T-cell (primary cell): ENCODE results near the gene KRTAP12-4. TPM values are rescaled to one million over a fixed set of nuclear protein-coding genes. Genes with fewer than 3 reads are reported as not detected.

Experiments used
- ATAC-seq, 4 experiments: fragments of 200-7000 bp in 3 of 4; fragments of 150-1000 bp in 1 of 4; cut with Tn5 transposase; replicated peaks in 1 of 4; 1 replicate in 3 of 4; 2 replicates in 1 of 4; pipeline ENCODE4 v1.10.0; 2021; ENCODE audit warnings: moderate library complexity in 3 of 4, mild to moderate bottlenecking in 2 of 4, moderate number of reproducible peaks in 1 of 4
- CTCF ChIA-PET, 2 donors: fragments of 300-600 bp; sonication (Branson Sonifier 250); formaldehyde crosslinking; loops; one replicate each; lab custom pipeline; 2022; ENCODE audit warnings: antibody characterized with exemption in 2 of 2; lab: Charles Lee
- POLR2A ChIA-PET, 2 donors: fragments of 300-600 bp; sonication (Branson Sonifier 250); formaldehyde crosslinking; loops; one replicate each; lab custom pipeline; 2022; ENCODE audit warnings: antibody characterized with exemption in 2 of 2; lab: Charles Lee
- DNase-seq, 35 experiments: peaks; one replicate each; pipeline versions ENCODE4 v3.0.0 to v3.0.0-alpha.2; 2013 to 2023
- H3K27ac ChIP-seq: one replicate; pipeline ENCODE4 v1.5.1; 2013; ENCODE audit warnings: low read length
- H3K27me3 ChIP-seq, 2 experiments: replicated peaks in 1 of 2; 1 replicate in 1 of 2; 2 replicates in 1 of 2; pipeline versions ENCODE4 v1.6.1 to v1.7.0; 2013; ENCODE audit warnings: low read length in 1 of 2, mixed read lengths in 1 of 2; ENCODE audit not compliant: control insufficient read depth in 2 of 2, insufficient read depth in 2 of 2; ENCODE audit errors: extremely low read depth in 1 of 2
- H3K36me3 ChIP-seq, 2 donors: 1 replicate in 1 of 2; 2 replicates in 1 of 2; pipeline versions ENCODE4 v1.6.1 to v1.7.0; 2013; ENCODE audit warnings: low read length in 1 of 2; ENCODE audit not compliant: control insufficient read depth in 2 of 2, insufficient read depth in 1 of 2; ENCODE audit errors: extremely low read depth in 1 of 2
- H3K4me1 ChIP-seq, 2 experiments: 1 replicate in 1 of 2; 2 replicates in 1 of 2; pipeline versions ENCODE4 v1.6.1 to v1.7.0; 2013; ENCODE audit warnings: low read length in 2 of 2, mixed read lengths in 1 of 2; ENCODE audit not compliant: insufficient read depth in 2 of 2, control insufficient read depth in 1 of 2; ENCODE audit errors: extremely low read depth in 1 of 2
- H3K4me3 ChIP-seq, 2 donors: 1 replicate in 1 of 2; 2 replicates in 1 of 2; pipeline versions ENCODE4 v1.5.1 to v1.7.0; 2013; ENCODE audit warnings: mild to moderate bottlenecking in 2 of 2, low read length in 1 of 2, moderate library complexity in 1 of 2; ENCODE audit not compliant: control insufficient read depth in 1 of 2; ENCODE audit errors: extremely low read depth in 1 of 2
- H3K9me3 ChIP-seq: 2 replicates; pipeline ENCODE4 v1.7.0; 2013
- H3K27ac Mint-ChIP-seq, 2 donors: one replicate each; pipeline ENCODE4 v1.8.0; 2020 to 2021; ENCODE audit warnings: mild to moderate bottlenecking in 2 of 2, mixed read lengths in 2 of 2
- H3K27me3 Mint-ChIP-seq, 2 donors: one replicate each; pipeline ENCODE4 v1.8.0; 2021 to 2022; ENCODE audit warnings: mixed read lengths in 2 of 2
- H3K36me3 Mint-ChIP-seq: one replicate; pipeline ENCODE4 v1.8.0; 2021; ENCODE audit warnings: mixed read lengths
- H3K4me1 Mint-ChIP-seq, 3 donors: one replicate each; pipeline ENCODE4 v1.8.0; 2020 to 2022; ENCODE audit warnings: mixed read lengths in 3 of 3, mild to moderate bottlenecking in 1 of 3
- H3K4me3 Mint-ChIP-seq, 3 donors: one replicate each; pipeline ENCODE4 v1.8.0; 2020 to 2022; ENCODE audit warnings: mild to moderate bottlenecking in 3 of 3, mixed read lengths in 3 of 3, moderate library complexity in 3 of 3
- H3K9me3 Mint-ChIP-seq, 3 donors: one replicate each; pipeline ENCODE4 v1.8.0; 2020 to 2022; ENCODE audit warnings: mixed read lengths in 3 of 3
- WGBS: methylation state at CpG from one replicate; pipeline ENCODE4 v1.1.5; 2013; ENCODE audit warnings: missing lambda C conversion rate; ENCODE audit not compliant: insufficient coverage; 5-methylcytosine and 5-hydroxymethylcytosine counted together
- total RNA-seq, 35 experiments: library from RNA in 6 of 35; stranded (reverse) in 6 of 35; fragments of 120-200 nt in 1 of 35; gene quantifications; one replicate each; pipeline versions ENCODE4 v1.2.1 to v1.2.4 and lab custom pipeline; 2013 to 2026

Gene KRTAP12-4
- total RNA-seq, 5 donors from 2014 or later (not counting 1 experiment from before 2014, with no cell fraction given): not detected

DNA sequence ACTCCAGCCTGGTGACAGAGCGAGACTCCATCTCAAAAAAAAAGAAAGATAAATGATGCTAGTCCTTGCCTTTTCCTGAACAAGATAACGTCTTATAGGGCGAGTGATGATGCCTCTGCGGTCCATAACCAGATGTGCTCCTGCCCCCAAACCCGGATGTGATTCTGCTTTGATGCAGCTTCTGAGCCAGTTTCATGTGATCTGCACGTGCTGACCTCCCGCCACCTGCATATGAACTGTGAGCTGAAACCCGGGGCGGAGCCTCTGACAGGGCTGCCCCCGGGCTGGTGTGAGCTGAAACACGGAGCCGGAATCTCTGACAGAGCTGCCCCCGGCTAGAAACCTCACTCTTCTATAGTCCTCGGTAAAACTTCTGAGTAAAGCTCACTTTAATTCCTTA is 1.3 kb downstream of the KRTAP12-4 start:
- Histone ChIP-seq H3K36me3 (no peaks in the 10 kb centered on the region), H3K27me3 (no peaks in the 10 kb centered on the region), H3K27ac (peak overlapping the region; percentile 82), H3K4me1 (peaks cover 0 to 51% of the 10 kb centered on the region in 2 experiments), H3K9me3 (no peaks in the 10 kb centered on the region), H3K4me3 (no peak overlapping the region)
- Mint-ChIP-seq H3K4me1 (peaks cover 39 to 55% (median 46%) of the 10 kb centered on the region in 3 donors), H3K27me3 (no peaks in the 10 kb centered on the region), H3K9me3 (peaks cover 10 to 16% (median 14%) of the 10 kb centered on the region in 3 donors), H3K4me3 (no peak overlapping the region), H3K36me3 (peaks cover 14% of the 10 kb centered on the region), H3K27ac (peak overlapping the region; percentile 28 to 92)
- peak in 2 of 35 experiments; percentile 10 to 21 for DNase-seq
- WGBS: 91% methylated on average over 11 of the region's 14 CpGs
- ChIA-PET CTCF (interaction anchor here in 1 of 2 donors (0.7 kb wide), 1 partner anchor 34 kb away, joined by 3 read pairs; no protein-coding TSS in a partner anchor), POLR2A (no interaction called here)
- ATAC-seq: no peak

GRCh38 chr21:44650973-44651675 is 3.3 kb downstream of the KRTAP12-4 start:
- ATAC-seq: no peak
- no peak for DNase-seq
- Mint-ChIP-seq H3K36me3 (peaks cover 1% of the 10 kb centered on the region), H3K4me3 (no peak overlapping the region), H3K9me3 (peaks cover under 1% of the 10 kb centered on the region in 3 donors), H3K4me1 (peaks cover 26 to 40% (median 27%) of the 10 kb centered on the region in 3 donors), H3K27ac (peak overlapping the region in 1 of 2 donors; percentile 28), H3K27me3 (no peaks in the 10 kb centered on the region)
- CTCF ChIA-PET: no interaction called here
- H3K27me3 ChIP-seq: no peaks in the 10 kb centered on the region
- H3K9me3 ChIP-seq: no peaks in the 10 kb centered on the region
- no peak overlapping the region for H3K27ac ChIP-seq
- POLR2A ChIA-PET: interaction anchor here in 1 of 2 donors (0.5 to 0.8 kb wide), 2 partner anchors 35 to 1774 kb away, joined by 3 to 7 read pairs; no protein-coding TSS in a partner anchor
- no peaks in the 10 kb centered on the region for H3K36me3 ChIP-seq
- H3K4me3 ChIP-seq: no peak overlapping the region
- H3K4me1 ChIP-seq: peaks cover 0 to 33% of the 10 kb centered on the region in 2 experiments
- 89% methylated on average over 11 of the region's 12 CpGs for WGBS

DNA sequence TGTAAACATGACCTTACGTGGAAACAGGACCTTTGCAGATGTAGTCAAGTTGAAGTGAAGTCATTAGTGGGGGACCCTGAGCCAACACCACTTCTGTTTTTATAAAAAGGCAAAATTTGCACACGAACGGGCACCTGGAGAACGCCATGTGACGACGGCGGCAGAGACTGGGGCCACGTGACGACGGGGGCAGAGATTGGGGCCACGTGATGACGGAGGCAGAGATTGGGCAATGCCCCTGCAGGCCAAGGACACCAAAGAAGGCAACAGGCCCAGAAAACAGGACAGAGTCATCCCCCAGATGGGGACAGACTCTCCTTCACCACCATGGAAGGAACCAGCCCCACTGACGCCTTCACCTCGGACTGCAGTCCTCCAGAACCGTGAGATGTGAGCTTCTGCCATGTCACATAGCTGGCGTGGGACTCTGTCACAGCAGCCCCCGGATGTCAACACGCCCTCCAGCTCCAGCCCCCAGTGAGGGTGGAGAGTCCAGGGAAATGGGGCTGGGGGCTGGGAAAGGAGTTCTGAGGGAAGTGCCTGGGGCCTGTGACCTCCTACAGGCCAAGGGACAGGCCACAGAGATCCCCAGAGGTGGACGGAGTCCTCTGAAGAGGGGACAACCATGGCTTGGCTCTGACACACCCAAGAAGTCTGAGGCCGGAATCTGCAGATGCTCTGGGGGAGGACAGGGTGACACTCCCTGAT is 4.0 kb downstream of the KRTAP12-4 start:
- no peak for DNase-seq
- CTCF ChIA-PET: no interaction called here

DNA sequence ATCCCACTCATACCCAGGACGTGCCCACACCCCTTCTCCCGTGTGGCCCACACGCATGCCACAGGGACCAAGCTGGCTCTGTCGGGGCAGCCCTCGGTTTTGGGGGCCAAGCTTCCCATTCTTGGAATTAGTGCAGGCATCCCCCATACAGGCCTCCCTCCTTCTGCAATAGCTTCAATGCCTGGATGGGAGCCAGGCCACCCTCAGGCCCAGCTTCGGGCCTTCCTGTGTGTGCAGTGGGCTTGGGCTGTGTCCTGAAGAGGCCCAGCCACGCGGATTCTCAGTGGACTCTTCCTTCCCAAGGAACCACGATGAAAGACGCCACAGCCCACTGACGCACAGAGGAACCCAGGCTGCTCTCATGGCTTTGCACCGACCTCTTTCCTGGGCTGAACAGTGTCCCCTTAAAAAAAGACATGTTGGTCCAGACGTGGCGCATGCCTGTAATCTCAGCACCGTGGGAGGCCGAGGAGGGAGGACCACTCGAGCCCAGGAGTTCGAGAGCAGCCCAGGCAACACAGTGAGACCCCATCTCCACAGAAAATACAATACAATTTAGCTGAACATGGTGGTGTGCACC is 4.8 kb downstream of the KRTAP12-4 start:
- Mint-ChIP-seq H3K9me3 (peaks cover 0 to 6% (median 5%) of the 10 kb centered on the region in 3 donors), H3K36me3 (peaks cover 5% of the 10 kb centered on the region), H3K27me3 (no peaks in the 10 kb centered on the region), H3K4me1 (peaks cover 14 to 26% (median 20%) of the 10 kb centered on the region in 3 donors), H3K4me3 (no peak overlapping the region), H3K27ac (peak overlapping the region in 1 of 2 donors; percentile 64)
- no peak overlapping the region for H3K27ac ChIP-seq
- DNase-seq (no peak), ATAC-seq (no peak)
- WGBS: 98% methylated on average over 14 of the region's 18 CpGs
- peaks cover 0 to 18% of the 10 kb centered on the region in 2 experiments for H3K4me1 ChIP-seq
- no peak overlapping the region for H3K4me3 ChIP-seq
- H3K36me3 ChIP-seq: no peaks in the 10 kb centered on the region
- CTCF ChIA-PET: no interaction called here
- no peaks in the 10 kb centered on the region for H3K27me3 ChIP-seq
- POLR2A ChIA-PET: no interaction called here
- H3K9me3 ChIP-seq: no peaks in the 10 kb centered on the region

More for the DNA sequence above, 4.0 kb downstream of the KRTAP12-4 start:
- no peaks in the 10 kb centered on the region for H3K36me3 ChIP-seq
- no peaks in the 10 kb centered on the region for H3K36me3 Mint-ChIP-seq
- H3K9me3 ChIP-seq: no peaks in the 10 kb centered on the region
- no peaks in the 10 kb centered on the region for H3K27me3 ChIP-seq
- no peak overlapping the region for H3K27ac ChIP-seq
- no peak overlapping the region for H3K4me3 Mint-ChIP-seq
- H3K4me1 ChIP-seq: peaks cover 0 to 26% of the 10 kb centered on the region in 2 experiments
- no peak overlapping the region for H3K4me3 ChIP-seq
- no peaks in the 10 kb centered on the region for H3K9me3 Mint-ChIP-seq
- H3K27me3 Mint-ChIP-seq: no peaks in the 10 kb centered on the region
- POLR2A ChIA-PET: no interaction called here
- H3K27ac Mint-ChIP-seq: peak overlapping the region in 1 of 2 donors; percentile 63
- ATAC-seq: no peak
- WGBS: 87% methylated on average over 14 of the region's 20 CpGs
- peaks cover 21 to 34% (median 24%) of the 10 kb centered on the region in 3 donors for H3K4me1 Mint-ChIP-seq

- POLR2A ChIA-PET: no interaction called here
- Mint-ChIP-seq H3K36me3 (peaks cover 8% of the 10 kb centered on the region), H3K27ac (no peak overlapping the region), H3K4me3 (no peak overlapping the region), H3K27me3 (no peaks in the 10 kb centered on the region), H3K9me3 (peaks cover 7 to 14% (median 14%) of the 10 kb centered on the region in 3 donors), H3K4me1 (peaks cover 6 to 17% (median 11%) of the 10 kb centered on the region in 3 donors)
- CTCF ChIA-PET: no interaction called here
- H3K4me1 ChIP-seq: peaks cover 0 to 9% of the 10 kb centered on the region in 2 experiments
- H3K4me3 ChIP-seq: no peak overlapping the region
- H3K27ac ChIP-seq: no peak overlapping the region
- H3K36me3 ChIP-seq: no peaks in the 10 kb centered on the region
- DNase-seq (no peak), ATAC-seq (no peak)
- no peaks in the 10 kb centered on the region for H3K27me3 ChIP-seq
- 84% methylated on average over 28 of the region's 33 CpGs for WGBS
- H3K9me3 ChIP-seq: no peaks in the 10 kb centered on the region
These were observed 5.7 kb downstream of the KRTAP12-4 start for GRCh38 chr21:44648557-44649311.

DNA sequence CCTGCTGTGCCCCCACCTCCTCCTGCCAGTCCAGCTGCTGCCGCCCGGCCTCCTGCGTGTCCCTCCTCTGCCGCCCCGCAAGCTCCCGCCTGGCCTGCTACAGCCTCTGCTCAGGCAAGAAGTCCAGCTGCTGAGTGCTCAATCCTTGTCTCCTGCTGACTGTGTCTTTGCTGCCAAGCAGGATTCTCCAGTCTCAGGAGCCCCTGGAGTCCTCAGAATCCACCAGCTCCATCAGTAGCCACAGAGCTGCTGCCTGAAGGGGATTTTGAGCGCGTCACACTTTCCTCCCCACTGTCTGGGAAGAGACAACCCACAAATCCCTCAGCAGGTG is 7.3 kb downstream of the KRTAP12-4 start:
- 74% methylated on average over 8 of the region's 8 CpGs for WGBS
- Histone ChIP-seq H3K27me3 (no peaks in the 10 kb centered on the region), H3K4me1 (peaks cover 0 to 4% of the 10 kb centered on the region in 2 experiments), H3K9me3 (no peaks in the 10 kb centered on the region), H3K4me3 (no peak overlapping the region), H3K36me3 (no peaks in the 10 kb centered on the region), H3K27ac (no peak overlapping the region)
- H3K9me3 Mint-ChIP-seq: peaks cover 16 to 25% (median 25%) of the 10 kb centered on the region in 3 donors
- ChIA-PET CTCF (no interaction called here), POLR2A (interaction anchor here in 1 of 2 donors (0.5 kb wide), 1 partner anchor 19 kb away, joined by 5 read pairs; no protein-coding TSS in a partner anchor)
- H3K27ac Mint-ChIP-seq: no peak overlapping the region
- no peak overlapping the region for H3K4me3 Mint-ChIP-seq
- H3K4me1 Mint-ChIP-seq: peaks cover 0 to 8% (median 7%) of the 10 kb centered on the region in 3 donors
- H3K27me3 Mint-ChIP-seq: no peaks in the 10 kb centered on the region
- peaks cover 8% of the 10 kb centered on the region for H3K36me3 Mint-ChIP-seq
- DNase-seq (no peak), ATAC-seq (no peak)
